ENCODE measurements around the gene PLCD3. TPM values are rescaled to one million over a fixed set of nuclear protein-coding genes. Genes with fewer than 3 reads are reported as not detected.
A peak's percentile ranks its signal among the peaks of the same experiment; 100 is the strongest.

The PLCD3 gene
- total and polyA plus RNA-seq, 10 donors: 1.5 to 9.9 (median 6.3) TPM

DNA sequence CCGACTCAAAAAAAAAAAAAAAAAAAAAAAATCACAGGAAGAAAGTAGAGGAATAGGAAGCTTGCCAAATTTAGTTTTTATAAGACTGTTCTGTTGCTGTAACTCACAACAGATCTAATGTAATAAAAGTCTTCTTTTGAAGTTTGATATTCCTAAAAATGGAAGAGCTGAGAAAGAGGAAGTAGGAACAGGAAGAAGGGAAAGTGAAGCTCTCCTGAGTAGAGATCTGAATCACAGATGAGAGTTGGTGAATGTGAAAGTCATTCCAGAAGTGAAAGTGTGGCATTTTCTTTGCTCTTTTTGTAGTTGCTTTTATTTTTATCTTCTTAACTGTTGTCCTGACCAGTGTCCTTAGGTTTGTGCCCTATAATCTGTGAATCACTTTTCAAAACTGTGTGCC is 69.1 kb downstream of the PLCD3 start:
- Histone ChIP-seq H3K9me3 (no peaks in the 10 kb centered on the region), H3K36me3 (peaks cover 0 to 19% (median 0%) of the 10 kb centered on the region in 6 donors), H3K4me3 (peak overlapping the region in 1 of 8 donors; percentile 17), H3K27ac (peak overlapping the region in 6 of 8 donors; percentile 1 to 54 (median 43)), H3K4me1 (peaks cover 36 to 93% (median 71%) of the 10 kb centered on the region in 6 donors), H3K27me3 (replicated peaks in 1 of 7) (no peaks in the 10 kb centered on the region)
- 37 to 60% (median 53%) methylated on average over 1 of the region's 1 CpG; no CpG with 5 or more reads in 2 of the 5 donors for WGBS, 5 donors
- TF ChIP-seq POLR2AphosphoS5 (IDR thresholded peaks at IDR 0.05) (no peak), POLR2A (IDR thresholded peaks at IDR 0.05) (no peak)
- TF ChIP-seq, protein P1, sequence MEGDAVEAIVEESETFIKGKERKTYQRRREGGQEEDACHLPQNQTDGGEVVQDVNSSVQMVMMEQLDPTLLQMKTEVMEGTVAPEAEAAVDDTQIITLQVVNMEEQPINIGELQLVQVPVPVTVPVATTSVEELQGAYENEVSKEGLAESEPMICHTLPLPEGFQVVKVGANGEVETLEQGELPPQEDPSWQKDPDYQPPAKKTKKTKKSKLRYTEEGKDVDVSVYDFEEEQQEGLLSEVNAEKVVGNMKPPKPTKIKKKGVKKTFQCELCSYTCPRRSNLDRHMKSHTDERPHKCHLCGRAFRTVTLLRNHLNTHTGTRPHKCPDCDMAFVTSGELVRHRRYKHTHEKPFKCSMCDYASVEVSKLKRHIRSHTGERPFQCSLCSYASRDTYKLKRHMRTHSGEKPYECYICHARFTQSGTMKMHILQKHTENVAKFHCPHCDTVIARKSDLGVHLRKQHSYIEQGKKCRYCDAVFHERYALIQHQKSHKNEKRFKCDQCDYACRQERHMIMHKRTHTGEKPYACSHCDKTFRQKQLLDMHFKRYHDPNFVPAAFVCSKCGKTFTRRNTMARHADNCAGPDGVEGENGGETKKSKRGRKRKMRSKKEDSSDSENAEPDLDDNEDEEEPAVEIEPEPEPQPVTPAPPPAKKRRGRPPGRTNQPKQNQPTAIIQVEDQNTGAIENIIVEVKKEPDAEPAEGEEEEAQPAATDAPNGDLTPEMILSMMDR (IDR thresholded peaks at IDR 0.05 in 8 of 11, conservative IDR thresholded peaks at IDR 0.05 in 3 of 11): no peak
- DNase-seq: no peak
- intact Hi-C loops (cut with DNase I; ENCODE audit: low total_unique reads): no loop called here

DNA sequence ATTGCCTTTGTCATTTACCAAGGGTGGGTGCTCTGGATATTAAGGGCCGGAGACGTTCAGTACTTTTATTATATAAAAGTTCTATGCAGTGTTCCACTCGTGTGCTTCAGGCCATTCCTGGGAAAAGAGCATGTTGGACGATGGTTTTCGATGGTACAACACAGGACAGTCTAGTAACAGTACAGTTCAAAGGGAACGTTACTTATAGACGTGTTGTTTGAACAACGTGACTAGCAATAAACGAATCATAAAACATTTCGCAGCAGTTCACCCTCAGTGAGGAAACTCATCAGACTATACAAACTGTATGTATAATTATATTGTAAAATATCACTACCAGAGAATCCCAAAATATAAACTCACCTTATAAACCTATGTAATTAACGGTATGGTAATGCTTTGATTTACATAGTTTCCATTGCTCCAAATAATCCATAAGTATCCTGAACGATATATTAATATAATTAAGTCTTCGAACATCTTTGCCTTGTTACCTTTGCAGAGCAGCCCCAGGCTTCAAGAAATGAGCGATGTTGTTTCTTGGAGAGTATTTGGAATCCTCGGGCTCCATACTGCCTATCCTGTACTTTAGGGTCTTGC is 70.6 kb downstream of the PLCD3 start:
- Histone ChIP-seq H3K9me3 (no peaks in the 10 kb centered on the region), H3K4me1 (peaks cover 36 to 78% (median 64%) of the 10 kb centered on the region in 6 donors), H3K4me3 (peak overlapping the region; percentile 71 to 89 (median 80)), H3K36me3 (peaks cover 0 to 7% (median 0%) of the 10 kb centered on the region in 6 donors), H3K27me3 (replicated peaks in 1 of 7) (no peaks in the 10 kb centered on the region), H3K27ac (peak overlapping the region; percentile 88 to 97 (median 91))
- TF ChIP-seq, protein P1 (IDR thresholded peaks at IDR 0.05 in 8 of 11, conservative IDR thresholded peaks at IDR 0.05 in 3 of 11): no peak
- TF ChIP-seq POLR2A (IDR thresholded peaks at IDR 0.05): no peak
- TF ChIP-seq POLR2AphosphoS5 (IDR thresholded peaks at IDR 0.05): no peak
- intact Hi-C loops (cut with DNase I; ENCODE audit: low total_unique reads): no loop called here
- WGBS, 5 donors: 12 to 14% (median 12%) methylated on average over 15 of the region's 15 CpGs
- no peak for DNase-seq

DNA sequence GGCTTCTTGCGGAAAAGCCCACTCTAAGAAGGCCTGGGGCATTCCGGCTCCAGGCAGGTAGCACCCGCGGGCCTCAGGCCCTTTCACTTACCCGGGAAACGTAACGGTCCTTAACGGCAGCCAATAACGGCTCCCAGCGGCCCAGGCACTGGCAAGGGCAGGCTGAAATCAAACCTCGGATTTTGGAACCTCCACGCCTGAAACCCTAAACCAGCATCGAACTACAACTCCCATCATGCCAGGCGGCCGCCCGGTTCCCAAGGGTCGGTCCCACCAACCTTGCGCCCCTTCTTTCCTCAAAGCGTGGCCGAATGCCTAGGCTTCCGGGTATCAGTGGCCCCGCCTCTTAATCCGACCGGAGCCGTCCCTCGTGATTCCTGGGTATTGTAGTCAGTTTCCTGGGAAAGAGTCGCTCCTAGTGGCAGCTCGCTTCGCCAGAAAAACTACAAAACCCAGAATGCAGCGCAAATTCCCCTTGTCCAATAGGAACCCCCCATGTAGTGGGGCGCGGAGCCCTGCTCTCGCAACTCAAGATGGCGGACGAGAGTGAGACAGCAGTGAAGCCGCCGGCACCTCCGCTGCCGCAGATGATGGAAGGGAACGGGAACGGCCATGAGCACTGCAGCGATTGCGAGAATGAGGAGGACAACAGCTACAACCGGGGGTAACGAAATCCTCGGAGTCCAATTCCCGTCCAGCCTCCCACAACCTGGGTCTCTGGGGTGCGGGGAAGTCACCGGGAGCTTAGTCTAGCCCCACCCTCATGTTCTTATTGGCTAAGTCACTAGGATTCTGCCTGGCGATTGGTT is 71.3 kb downstream of the PLCD3 start, which contains the start of gene NMT1:
Gene NMT1, plus strand, starts transcription at position 521 of the 809 bp plus-strand sequence. Its CDS starts 13 bp downstream, at position 534.
- DNase-seq: peak; percentile 97
- H3K27ac ChIP-seq: peak within 1 kb of the TSS; percentile 88 to 97 (median 91)
- H3K9me3 ChIP-seq: no peaks in the 10 kb centered on the region
- H3K4me3 ChIP-seq: peak within 1 kb of the TSS; percentile 71 to 89 (median 80)
- H3K36me3 ChIP-seq: peaks cover 0 to 4% (median 0%) of the 10 kb centered on the region in 6 donors
- H3K27me3 ChIP-seq (replicated peaks in 1 of 7): no peaks in the 10 kb centered on the region
- intact Hi-C loops (cut with DNase I; ENCODE audit: low total_unique reads): no loop called here
- WGBS, 5 donors: 0% methylated on average over 27 to 50 of the region's 50 CpGs
- H3K4me1 ChIP-seq: peaks cover 31 to 71% (median 58%) of the 10 kb centered on the region in 6 donors
- TF ChIP-seq POLR2A (IDR thresholded peaks at IDR 0.05) (peak in 2 of 3 donors; percentile 51 to 61), POLR2AphosphoS5 (IDR thresholded peaks at IDR 0.05) (peak; percentile 94 to 98 (median 95))
- TF ChIP-seq, protein P1 (IDR thresholded peaks at IDR 0.05 in 8 of 11, conservative IDR thresholded peaks at IDR 0.05 in 3 of 11): peak in 4 of 11 experiments; percentile 7 to 52 (median 21)
